Liver (tissue), 9 donors: ENCODE results near the gene MARCHF10. TPM values are rescaled to one million over a fixed set of nuclear protein-coding genes. Genes with fewer than 3 reads are reported as not detected.

Experiments used
- DNase-seq: peaks from one replicate; pipeline ENCODE4 v3.0.0-alpha.2; 2017; ENCODE audit warnings: low spot score
- H3K27ac ChIP-seq, 2 donors: one replicate each; pipeline ENCODE4 v1.7.0; 2013; ENCODE audit warnings: inconsistent platforms in 2 of 2, low read length in 2 of 2, control low read depth in 1 of 2, low read depth in 1 of 2, mild to moderate bottlenecking in 1 of 2
- H3K27me3 ChIP-seq, 4 donors: one replicate each; pipeline versions ENCODE4 v1.6.1 to v1.7.0; 2013; ENCODE audit warnings: low read length in 3 of 4, inconsistent platforms in 1 of 4, mild to moderate bottlenecking in 1 of 4, moderate library complexity in 1 of 4; ENCODE audit not compliant: control insufficient read depth in 4 of 4, insufficient read depth in 4 of 4
- H3K36me3 ChIP-seq, 4 donors: one replicate each; pipeline versions ENCODE4 v1.6.1 to v1.7.0; 2013; ENCODE audit warnings: low read length in 3 of 4, mild to moderate bottlenecking in 3 of 4, low read depth in 1 of 4, moderate library complexity in 1 of 4; ENCODE audit not compliant: control insufficient read depth in 4 of 4, insufficient read depth in 3 of 4
- H3K4me1 ChIP-seq, 4 donors: one replicate each; pipeline versions ENCODE4 v1.6.1 to v1.7.0; 2013; ENCODE audit warnings: low read length in 3 of 4, mild to moderate bottlenecking in 3 of 4, moderate library complexity in 1 of 4; ENCODE audit not compliant: control insufficient read depth in 4 of 4, insufficient read depth in 4 of 4
- H3K4me3 ChIP-seq, 3 donors: one replicate each; pipeline versions ENCODE4 v1.6.1 to v1.7.0; 2013; ENCODE audit warnings: low read length in 3 of 3, control low read depth in 1 of 3, low read depth in 1 of 3, mild to moderate bottlenecking in 1 of 3
- H3K9ac ChIP-seq, 2 donors: one replicate each; pipeline ENCODE4 v1.7.0; 2013; ENCODE audit warnings: low read length in 2 of 2, mild to moderate bottlenecking in 2 of 2, moderate library complexity in 2 of 2, control low read depth in 1 of 2, low read depth in 1 of 2
- H3K9me3 ChIP-seq, 4 donors: one replicate each; pipeline versions ENCODE4 v1.6.1 to v1.7.0; 2013; ENCODE audit warnings: low read length in 3 of 4; ENCODE audit not compliant: control insufficient read depth in 4 of 4
- EGR1 ChIP-seq, 2 donors: IDR thresholded peaks; 2 replicates each; pipeline ENCODE4 v1.6.1; 2016 to 2018; ENCODE audit warnings: antibody characterized with exemption in 2 of 2, low read depth in 2 of 2
- FOXA1 ChIP-seq: IDR thresholded peaks from 2 replicates; pipeline ENCODE4 v1.6.1; 2016; ENCODE audit warnings: antibody characterized with exemption
- FOXA2 ChIP-seq: IDR thresholded peaks from 2 replicates; pipeline ENCODE4 v1.6.1; 2016; ENCODE audit warnings: antibody characterized with exemption
- GABPA ChIP-seq, 2 donors: IDR thresholded peaks in 1 of 2; conservative IDR thresholded peaks in 1 of 2; 2 replicates each; pipeline ENCODE4 v1.6.1; 2016; ENCODE audit warnings: antibody characterized with exemption in 2 of 2, mild to moderate bottlenecking in 1 of 2, moderate library complexity in 1 of 2
- HNF4A ChIP-seq, 2 donors: conservative IDR thresholded peaks; 2 replicates each; pipeline ENCODE4 v1.6.1; 2016; ENCODE audit warnings: antibody characterized with exemption in 2 of 2, mild to moderate bottlenecking in 2 of 2
- HNF4G ChIP-seq: IDR thresholded peaks from 2 replicates; pipeline ENCODE4 v1.6.1; 2016; ENCODE audit warnings: antibody characterized with exemption
- JUND ChIP-seq, 2 donors: IDR thresholded peaks; 2 replicates each; pipeline ENCODE4 v1.6.1; 2016; ENCODE audit warnings: antibody characterized with exemption in 2 of 2
- NR2F2 ChIP-seq: IDR thresholded peaks from 2 replicates; pipeline ENCODE4 v1.6.1; 2016; ENCODE audit warnings: antibody characterized with exemption
- RAD21 ChIP-seq, 2 donors: IDR thresholded peaks; 2 replicates each; pipeline ENCODE4 v1.6.1; 2016; ENCODE audit warnings: antibody characterized with exemption in 2 of 2, mild to moderate bottlenecking in 2 of 2
- RXRA ChIP-seq, 2 donors: IDR thresholded peaks; 2 replicates each; pipeline ENCODE4 v1.6.1; 2017 to 2018; ENCODE audit warnings: antibody characterized with exemption in 2 of 2, mild to moderate bottlenecking in 1 of 2
- SP1 ChIP-seq: IDR thresholded peaks from 2 replicates; pipeline ENCODE4 v1.6.1; 2018; ENCODE audit warnings: antibody characterized with exemption, mild to moderate bottlenecking
- TAF1 ChIP-seq: conservative IDR thresholded peaks from 2 replicates; pipeline ENCODE4 v1.6.1; 2016; ENCODE audit warnings: antibody characterized with exemption, mild to moderate bottlenecking
- YY1 ChIP-seq: IDR thresholded peaks from 2 replicates; pipeline ENCODE4 v1.6.1; 2016; ENCODE audit warnings: antibody characterized with exemption, mild to moderate bottlenecking
- WGBS: extraction: QIAGEN DNeasy Blood & Tissue Kit; methylation state at CpG from one replicate; pipeline ENCODE4 v1.1.7; 2013; 5-methylcytosine and 5-hydroxymethylcytosine counted together
- polyA plus RNA-seq, 2 donors: library from polyadenylated mRNA; stranded (reverse) in 1 of 2; unstranded in 1 of 2; fragments of 200-250 nt in 1 of 2; fragments of >200 nt in 1 of 2; fragmentation: Nextera tagmentation in 1 of 2; extraction: Ambion mirVana in 1 of 2; gene quantifications; one replicate each; pipeline versions ENCODE4 v1.2.1 to v1.2.3, GENCODE V29; 2013 to 2015
- total RNA-seq, 2 donors: library from RNA; depleted of rRNA; stranded (reverse); fragments of >200 nt; gene quantifications; one replicate each; pipeline ENCODE4 v1.2.3, GENCODE V29; 2014
- TF ChIP-seq, protein P1 (sequence below): IDR thresholded peaks from 2 replicates; pipeline ENCODE4 v1.6.1; 2016; ENCODE audit warnings: antibody characterized with exemption
- TF ChIP-seq, protein P2 (sequence below): IDR thresholded peaks from 2 replicates; pipeline ENCODE4 v1.6.1; 2016; ENCODE audit warnings: antibody characterized with exemption, mild to moderate bottlenecking
- TF ChIP-seq, protein P3 (sequence below): IDR thresholded peaks from 2 replicates; pipeline ENCODE4 v1.6.1; 2016; ENCODE audit warnings: antibody characterized with exemption
- TF ChIP-seq, protein P4 (sequence below): IDR thresholded peaks from 2 replicates; pipeline ENCODE4 v1.6.1; 2016; ENCODE audit warnings: antibody characterized with exemption
- TF ChIP-seq, protein P5 (sequence below): fragments of 150-350 bp; IDR thresholded peaks from 2 replicates; pipeline ENCODE4 v1.5.1; 2017; ENCODE audit warnings: improper control_type of control experiment, low read depth, low read length; ENCODE audit not compliant: missing input control
- donor health status: healthy.
- donor health status: healthy.
- donor health status: healthy.
- donor health status: healthy.
- donor health status: healthy.

Gene MARCHF10
- total and polyA plus RNA-seq, 4 donors, result not detected

DNA sequence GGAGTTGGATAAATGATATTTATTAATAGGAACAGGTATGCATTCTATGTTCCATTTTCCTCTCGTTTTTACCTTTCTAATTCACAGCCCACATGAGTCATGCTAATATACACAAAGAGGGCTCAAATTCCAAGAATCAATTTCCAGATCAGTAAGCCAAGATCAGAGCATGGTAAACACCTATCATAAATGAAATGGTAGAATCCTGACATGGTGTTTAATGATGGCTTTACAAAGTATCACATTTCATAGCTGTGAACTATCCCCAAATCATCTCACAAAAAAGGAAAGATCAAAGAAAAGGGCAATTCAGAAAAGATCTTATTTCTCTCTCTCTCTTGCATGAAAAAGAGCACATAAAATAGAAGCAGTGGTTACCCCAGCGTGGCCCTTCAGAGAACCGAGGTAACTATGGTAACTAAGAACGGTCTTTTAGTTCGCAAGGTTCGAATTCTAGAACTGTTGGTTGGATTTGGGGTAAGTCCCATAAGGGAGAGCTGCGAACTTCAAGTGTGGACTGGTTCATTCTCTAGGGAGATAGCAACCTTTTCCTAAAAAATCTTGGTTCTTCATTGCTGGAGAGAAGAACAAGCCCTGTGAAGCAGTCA lies 73.0 kb downstream of the MARCHF10 start:
- DNase-seq, result no peak
- Histone ChIP-seq H3K27ac (no peak overlapping the region), H3K36me3 (no peaks in the 10 kb centered on the region), H3K4me3 (no peak overlapping the region), H3K9me3 (no peaks in the 10 kb centered on the region), H3K4me1 (no peaks in the 10 kb centered on the region), H3K9ac (no peak overlapping the region), H3K27me3 (no peaks in the 10 kb centered on the region)
- TF ChIP-seq, protein P1, sequence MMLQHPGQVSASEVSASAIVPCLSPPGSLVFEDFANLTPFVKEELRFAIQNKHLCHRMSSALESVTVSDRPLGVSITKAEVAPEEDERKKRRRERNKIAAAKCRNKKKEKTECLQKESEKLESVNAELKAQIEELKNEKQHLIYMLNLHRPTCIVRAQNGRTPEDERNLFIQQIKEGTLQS, result no peak
- TF ChIP-seq GABPA (IDR thresholded peaks at IDR 0.05 in 1 of 2, conservative IDR thresholded peaks at IDR 0.05 in 1 of 2) (no peak), HNF4G (no peak), FOXA2 (no peak), HNF4A (conservative IDR thresholded peaks at IDR 0.05) (no peak), RAD21 (IDR thresholded peaks at IDR 0.05) (no peak), EGR1 (IDR thresholded peaks at IDR 0.05; ENCODE audit: low read depth in 2 of 2) (no peak), YY1 (no peak), TAF1 (no peak), JUND (IDR thresholded peaks at IDR 0.05) (no peak), NR2F2 (no peak), FOXA1 (no peak), SP1 (no peak), RXRA (IDR thresholded peaks at IDR 0.05) (no peak)
- TF ChIP-seq, protein P2, sequence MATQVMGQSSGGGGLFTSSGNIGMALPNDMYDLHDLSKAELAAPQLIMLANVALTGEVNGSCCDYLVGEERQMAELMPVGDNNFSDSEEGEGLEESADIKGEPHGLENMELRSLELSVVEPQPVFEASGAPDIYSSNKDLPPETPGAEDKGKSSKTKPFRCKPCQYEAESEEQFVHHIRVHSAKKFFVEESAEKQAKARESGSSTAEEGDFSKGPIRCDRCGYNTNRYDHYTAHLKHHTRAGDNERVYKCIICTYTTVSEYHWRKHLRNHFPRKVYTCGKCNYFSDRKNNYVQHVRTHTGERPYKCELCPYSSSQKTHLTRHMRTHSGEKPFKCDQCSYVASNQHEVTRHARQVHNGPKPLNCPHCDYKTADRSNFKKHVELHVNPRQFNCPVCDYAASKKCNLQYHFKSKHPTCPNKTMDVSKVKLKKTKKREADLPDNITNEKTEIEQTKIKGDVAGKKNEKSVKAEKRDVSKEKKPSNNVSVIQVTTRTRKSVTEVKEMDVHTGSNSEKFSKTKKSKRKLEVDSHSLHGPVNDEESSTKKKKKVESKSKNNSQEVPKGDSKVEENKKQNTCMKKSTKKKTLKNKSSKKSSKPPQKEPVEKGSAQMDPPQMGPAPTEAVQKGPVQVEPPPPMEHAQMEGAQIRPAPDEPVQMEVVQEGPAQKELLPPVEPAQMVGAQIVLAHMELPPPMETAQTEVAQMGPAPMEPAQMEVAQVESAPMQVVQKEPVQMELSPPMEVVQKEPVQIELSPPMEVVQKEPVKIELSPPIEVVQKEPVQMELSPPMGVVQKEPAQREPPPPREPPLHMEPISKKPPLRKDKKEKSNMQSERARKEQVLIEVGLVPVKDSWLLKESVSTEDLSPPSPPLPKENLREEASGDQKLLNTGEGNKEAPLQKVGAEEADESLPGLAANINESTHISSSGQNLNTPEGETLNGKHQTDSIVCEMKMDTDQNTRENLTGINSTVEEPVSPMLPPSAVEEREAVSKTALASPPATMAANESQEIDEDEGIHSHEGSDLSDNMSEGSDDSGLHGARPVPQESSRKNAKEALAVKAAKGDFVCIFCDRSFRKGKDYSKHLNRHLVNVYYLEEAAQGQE, result no peak
- TF ChIP-seq, protein P3, sequence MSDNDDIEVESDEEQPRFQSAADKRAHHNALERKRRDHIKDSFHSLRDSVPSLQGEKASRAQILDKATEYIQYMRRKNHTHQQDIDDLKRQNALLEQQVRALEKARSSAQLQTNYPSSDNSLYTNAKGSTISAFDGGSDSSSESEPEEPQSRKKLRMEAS, result no peak
- TF ChIP-seq, protein P4, sequence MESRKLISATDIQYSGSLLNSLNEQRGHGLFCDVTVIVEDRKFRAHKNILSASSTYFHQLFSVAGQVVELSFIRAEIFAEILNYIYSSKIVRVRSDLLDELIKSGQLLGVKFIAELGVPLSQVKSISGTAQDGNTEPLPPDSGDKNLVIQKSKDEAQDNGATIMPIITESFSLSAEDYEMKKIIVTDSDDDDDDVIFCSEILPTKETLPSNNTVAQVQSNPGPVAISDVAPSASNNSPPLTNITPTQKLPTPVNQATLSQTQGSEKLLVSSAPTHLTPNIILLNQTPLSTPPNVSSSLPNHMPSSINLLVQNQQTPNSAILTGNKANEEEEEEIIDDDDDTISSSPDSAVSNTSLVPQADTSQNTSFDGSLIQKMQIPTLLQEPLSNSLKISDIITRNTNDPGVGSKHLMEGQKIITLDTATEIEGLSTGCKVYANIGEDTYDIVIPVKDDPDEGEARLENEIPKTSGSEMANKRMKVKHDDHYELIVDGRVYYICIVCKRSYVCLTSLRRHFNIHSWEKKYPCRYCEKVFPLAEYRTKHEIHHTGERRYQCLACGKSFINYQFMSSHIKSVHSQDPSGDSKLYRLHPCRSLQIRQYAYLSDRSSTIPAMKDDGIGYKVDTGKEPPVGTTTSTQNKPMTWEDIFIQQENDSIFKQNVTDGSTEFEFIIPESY, result no peak
- WGBS, result 71% methylated on average over 7 of the region's 7 CpGs

DNA sequence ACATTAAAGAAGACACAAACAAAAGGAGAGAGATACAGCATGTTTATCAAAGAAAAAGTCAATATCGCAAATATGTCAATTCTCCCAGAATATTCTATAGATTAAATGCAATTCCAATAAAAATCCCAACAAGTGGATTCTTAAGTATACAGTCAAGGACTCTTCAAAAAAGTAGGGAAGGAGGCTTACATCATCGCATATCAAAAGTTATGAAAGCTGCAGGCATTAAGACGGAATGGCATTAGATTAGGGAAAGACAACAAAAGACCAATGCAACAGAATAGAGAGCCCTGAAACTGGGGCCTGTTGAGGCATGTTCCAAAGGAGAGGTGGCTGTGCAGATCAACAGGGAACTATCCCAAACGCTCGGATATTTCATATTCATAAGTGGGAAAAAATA lies 76.0 kb downstream of the MARCHF10 start:
- H3K9me3 ChIP-seq, result no peaks in the 10 kb centered on the region
- H3K4me3 ChIP-seq, result no peak overlapping the region
- no peaks in the 10 kb centered on the region for H3K27me3 ChIP-seq
- WGBS, result 86% methylated on average over 5 of the region's 5 CpGs
- no peaks in the 10 kb centered on the region for H3K4me1 ChIP-seq
- H3K9ac ChIP-seq, result no peak overlapping the region
- no peak for DNase-seq
- H3K36me3 ChIP-seq, result no peaks in the 10 kb centered on the region
- H3K27ac ChIP-seq, result no peak overlapping the region
- TF ChIP-seq GABPA (IDR thresholded peaks at IDR 0.05 in 1 of 2, conservative IDR thresholded peaks at IDR 0.05 in 1 of 2) (no peak), FOXA1 (no peak), YY1 (no peak), RXRA (IDR thresholded peaks at IDR 0.05) (no peak), NR2F2 (no peak), TAF1 (no peak), EGR1 (IDR thresholded peaks at IDR 0.05; ENCODE audit: low read depth in 2 of 2) (no peak), RAD21 (IDR thresholded peaks at IDR 0.05) (no peak), JUND (IDR thresholded peaks at IDR 0.05) (no peak), FOXA2 (no peak), HNF4G (no peak), SP1 (no peak)
- TF ChIP-seq, protein P1, result no peak
- TF ChIP-seq, protein P4, result no peak
- TF ChIP-seq, protein P5, sequence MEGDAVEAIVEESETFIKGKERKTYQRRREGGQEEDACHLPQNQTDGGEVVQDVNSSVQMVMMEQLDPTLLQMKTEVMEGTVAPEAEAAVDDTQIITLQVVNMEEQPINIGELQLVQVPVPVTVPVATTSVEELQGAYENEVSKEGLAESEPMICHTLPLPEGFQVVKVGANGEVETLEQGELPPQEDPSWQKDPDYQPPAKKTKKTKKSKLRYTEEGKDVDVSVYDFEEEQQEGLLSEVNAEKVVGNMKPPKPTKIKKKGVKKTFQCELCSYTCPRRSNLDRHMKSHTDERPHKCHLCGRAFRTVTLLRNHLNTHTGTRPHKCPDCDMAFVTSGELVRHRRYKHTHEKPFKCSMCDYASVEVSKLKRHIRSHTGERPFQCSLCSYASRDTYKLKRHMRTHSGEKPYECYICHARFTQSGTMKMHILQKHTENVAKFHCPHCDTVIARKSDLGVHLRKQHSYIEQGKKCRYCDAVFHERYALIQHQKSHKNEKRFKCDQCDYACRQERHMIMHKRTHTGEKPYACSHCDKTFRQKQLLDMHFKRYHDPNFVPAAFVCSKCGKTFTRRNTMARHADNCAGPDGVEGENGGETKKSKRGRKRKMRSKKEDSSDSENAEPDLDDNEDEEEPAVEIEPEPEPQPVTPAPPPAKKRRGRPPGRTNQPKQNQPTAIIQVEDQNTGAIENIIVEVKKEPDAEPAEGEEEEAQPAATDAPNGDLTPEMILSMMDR, result no peak
- TF ChIP-seq, protein P3, result no peak
